ENCODE data around the gene AGFG1.

Gene AGFG1

GRCh38 chr2:227447606-227448005 is 24.4 kb upstream of the AGFG1 start:
- Histone ChIP-seq H3K9me3 (ENCODE audit: control insufficient read depth, low read length) (no peaks in the 10 kb centered on the region), H3K4me1 (ENCODE audit: control insufficient read depth, insufficient read depth, low read length, poor library complexity, severe bottlenecking) (no peaks in the 10 kb centered on the region), H3K4me3 (ENCODE audit: insufficient read depth, low read depth, low read length, poor library complexity, severe bottlenecking) (no peak overlapping the region), H3K36me3 (ENCODE audit: control insufficient read depth, insufficient read depth, low read length) (no peaks in the 10 kb centered on the region), H3K27ac (ENCODE audit: insufficient read depth, low read length, poor library complexity, severe bottlenecking) (no peak overlapping the region), H3K27me3 (replicated peaks; ENCODE audit: control insufficient read depth, insufficient read depth, low read length, poor library complexity, severe bottlenecking) (no peaks in the 10 kb centered on the region)
- no peak for DNase-seq

- Histone ChIP-seq H3K27ac (ENCODE audit: insufficient read depth, low read length, poor library complexity, severe bottlenecking) (no peak overlapping the region), H3K4me3 (ENCODE audit: insufficient read depth, low read depth, low read length, poor library complexity, severe bottlenecking) (no peak overlapping the region), H3K27me3 (replicated peaks; ENCODE audit: control insufficient read depth, insufficient read depth, low read length, poor library complexity, severe bottlenecking) (no peaks in the 10 kb centered on the region), H3K36me3 (ENCODE audit: control insufficient read depth, insufficient read depth, low read length) (no peaks in the 10 kb centered on the region), H3K4me1 (ENCODE audit: control insufficient read depth, insufficient read depth, low read length, poor library complexity, severe bottlenecking) (no peaks in the 10 kb centered on the region), H3K9me3 (ENCODE audit: control insufficient read depth, low read length) (no peaks in the 10 kb centered on the region)
- no peak for DNase-seq
Observed at GRCh38 chr2:227450311-227450841, 21.6 kb upstream of the AGFG1 start.

DNA sequence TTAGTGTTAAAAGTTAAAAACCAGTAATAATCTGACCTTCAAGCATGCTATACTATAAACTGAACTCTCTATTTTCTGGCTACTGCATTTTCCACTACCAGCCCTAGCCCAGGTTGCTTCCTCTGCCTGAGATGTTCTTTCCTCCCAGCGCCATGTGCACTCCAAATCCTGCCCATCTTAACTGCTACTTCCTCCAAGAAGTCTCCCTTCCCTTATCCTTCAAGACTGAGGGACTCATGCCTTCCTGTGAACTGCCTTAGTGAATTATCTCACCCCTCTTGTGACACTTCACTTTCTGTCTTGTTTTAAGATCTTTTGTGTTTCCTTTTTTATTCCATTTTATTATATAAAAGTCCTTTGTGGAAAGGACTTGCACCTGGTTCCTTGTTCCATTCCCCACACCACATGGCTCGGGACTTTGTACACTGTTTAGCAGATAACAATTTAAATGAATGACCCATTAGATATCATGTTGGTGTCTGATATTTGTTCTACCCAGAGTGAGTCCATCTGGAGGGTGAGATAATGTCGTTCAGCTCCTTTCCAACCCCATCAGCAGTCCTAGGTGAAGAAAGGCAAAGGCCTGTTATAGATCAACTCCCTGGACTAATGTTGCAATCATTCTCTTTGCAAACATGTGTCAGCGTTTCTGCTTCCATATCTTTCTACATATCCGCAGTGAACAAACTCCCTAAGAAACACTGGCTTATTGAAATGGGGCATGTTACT is 20.9 kb upstream of the AGFG1 start:
- H3K4me1 ChIP-seq (ENCODE audit: control insufficient read depth, insufficient read depth, low read length, poor library complexity, severe bottlenecking): no peaks in the 10 kb centered on the region
- no peaks in the 10 kb centered on the region for H3K27me3 ChIP-seq (replicated peaks; ENCODE audit: control insufficient read depth, insufficient read depth, low read length, poor library complexity, severe bottlenecking)
- no peak overlapping the region for H3K27ac ChIP-seq (ENCODE audit: insufficient read depth, low read length, poor library complexity, severe bottlenecking)
- H3K36me3 ChIP-seq (ENCODE audit: control insufficient read depth, insufficient read depth, low read length): no peaks in the 10 kb centered on the region
- no peaks in the 10 kb centered on the region for H3K9me3 ChIP-seq (ENCODE audit: control insufficient read depth, low read length)
- no peak for DNase-seq
- H3K4me3 ChIP-seq (ENCODE audit: insufficient read depth, low read depth, low read length, poor library complexity, severe bottlenecking): no peak overlapping the region

DNA sequence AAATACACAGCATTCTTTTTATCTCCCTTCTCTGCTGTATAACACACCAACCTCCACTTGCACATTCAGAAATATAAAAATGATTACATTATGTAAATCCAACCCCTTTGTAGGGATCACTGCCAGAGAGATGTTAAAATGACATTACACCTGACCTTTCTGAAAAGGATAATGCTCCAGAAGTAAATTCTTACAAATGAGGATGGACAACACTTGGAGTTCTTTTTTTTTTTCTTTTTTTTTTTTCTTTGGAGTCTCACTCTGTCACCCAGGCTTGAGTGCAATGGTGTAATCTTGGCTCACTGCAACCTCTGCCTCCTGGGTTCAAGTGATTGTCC is 20.3 kb upstream of the AGFG1 start:
- Histone ChIP-seq H3K36me3 (ENCODE audit: control insufficient read depth, insufficient read depth, low read length) (no peaks in the 10 kb centered on the region), H3K27me3 (replicated peaks; ENCODE audit: control insufficient read depth, insufficient read depth, low read length, poor library complexity, severe bottlenecking) (no peaks in the 10 kb centered on the region), H3K9me3 (ENCODE audit: control insufficient read depth, low read length) (no peaks in the 10 kb centered on the region), H3K27ac (ENCODE audit: insufficient read depth, low read length, poor library complexity, severe bottlenecking) (no peak overlapping the region), H3K4me1 (ENCODE audit: control insufficient read depth, insufficient read depth, low read length, poor library complexity, severe bottlenecking) (no peaks in the 10 kb centered on the region), H3K4me3 (ENCODE audit: insufficient read depth, low read depth, low read length, poor library complexity, severe bottlenecking) (no peak overlapping the region)
- DNase-seq: no peak

DNA sequence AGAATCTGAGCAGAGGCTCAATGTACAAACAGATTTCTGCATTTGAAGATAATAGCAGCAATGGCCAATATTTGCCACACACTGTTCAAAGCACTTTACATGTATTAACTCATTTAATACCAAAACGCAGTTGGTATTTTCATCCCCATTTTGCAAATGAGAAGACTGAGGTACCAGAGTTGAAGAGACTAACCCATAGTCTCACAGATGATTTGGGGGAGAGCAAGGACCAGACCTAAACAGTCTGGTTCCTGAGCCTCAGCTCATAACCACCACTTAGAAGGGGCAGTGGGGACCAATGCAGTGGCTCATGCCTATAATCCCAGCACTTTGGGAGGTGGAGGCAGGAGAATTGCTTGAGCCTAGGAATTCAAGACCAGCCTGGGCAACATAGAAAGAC is 18.1 kb upstream of the AGFG1 start:
- Histone ChIP-seq H3K27me3 (replicated peaks; ENCODE audit: control insufficient read depth, insufficient read depth, low read length, poor library complexity, severe bottlenecking) (no peaks in the 10 kb centered on the region), H3K4me1 (ENCODE audit: control insufficient read depth, insufficient read depth, low read length, poor library complexity, severe bottlenecking) (no peaks in the 10 kb centered on the region), H3K27ac (ENCODE audit: insufficient read depth, low read length, poor library complexity, severe bottlenecking) (no peak overlapping the region), H3K4me3 (ENCODE audit: insufficient read depth, low read depth, low read length, poor library complexity, severe bottlenecking) (no peak overlapping the region), H3K36me3 (ENCODE audit: control insufficient read depth, insufficient read depth, low read length) (no peaks in the 10 kb centered on the region), H3K9me3 (ENCODE audit: control insufficient read depth, low read length) (no peaks in the 10 kb centered on the region)
- no peak for DNase-seq

GRCh38 chr2:227454323-227454860 is 17.6 kb upstream of the AGFG1 start:
- no peaks in the 10 kb centered on the region for H3K9me3 ChIP-seq (ENCODE audit: control insufficient read depth, low read length)
- H3K27ac ChIP-seq (ENCODE audit: insufficient read depth, low read length, poor library complexity, severe bottlenecking): no peak overlapping the region
- H3K27me3 ChIP-seq (replicated peaks; ENCODE audit: control insufficient read depth, insufficient read depth, low read length, poor library complexity, severe bottlenecking): no peaks in the 10 kb centered on the region
- H3K4me3 ChIP-seq (ENCODE audit: insufficient read depth, low read depth, low read length, poor library complexity, severe bottlenecking): no peak overlapping the region
- DNase-seq: no peak
- no peaks in the 10 kb centered on the region for H3K36me3 ChIP-seq (ENCODE audit: control insufficient read depth, insufficient read depth, low read length)
- H3K4me1 ChIP-seq (ENCODE audit: control insufficient read depth, insufficient read depth, low read length, poor library complexity, severe bottlenecking): no peaks in the 10 kb centered on the region

DNA sequence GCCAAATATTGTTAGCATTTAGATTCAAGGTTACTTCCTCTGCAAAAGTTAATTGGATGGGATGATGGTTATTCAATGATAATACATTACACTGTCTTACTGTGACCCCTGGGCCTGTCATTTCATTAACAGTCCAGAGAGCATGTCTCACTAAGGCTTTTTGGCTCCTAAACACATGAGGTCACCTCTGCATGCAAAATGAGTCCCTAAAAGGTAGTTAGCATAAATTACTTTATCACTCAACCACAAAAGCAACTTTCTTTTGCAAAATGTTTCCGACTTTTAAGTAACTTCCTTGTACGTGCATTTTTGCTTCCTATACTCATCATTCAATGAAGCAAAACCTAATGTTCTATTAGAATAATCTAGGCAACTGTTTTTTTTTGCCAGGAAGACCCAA is 16.8 kb upstream of the AGFG1 start:
- no peak for DNase-seq
- H3K9me3 ChIP-seq (ENCODE audit: control insufficient read depth, low read length): no peaks in the 10 kb centered on the region
- no peak overlapping the region for H3K27ac ChIP-seq (ENCODE audit: insufficient read depth, low read length, poor library complexity, severe bottlenecking)
- no peaks in the 10 kb centered on the region for H3K36me3 ChIP-seq (ENCODE audit: control insufficient read depth, insufficient read depth, low read length)
- H3K4me3 ChIP-seq (ENCODE audit: insufficient read depth, low read depth, low read length, poor library complexity, severe bottlenecking): no peak overlapping the region
- no peaks in the 10 kb centered on the region for H3K27me3 ChIP-seq (replicated peaks; ENCODE audit: control insufficient read depth, insufficient read depth, low read length, poor library complexity, severe bottlenecking)
- H3K4me1 ChIP-seq (ENCODE audit: control insufficient read depth, insufficient read depth, low read length, poor library complexity, severe bottlenecking): peaks cover 7% of the 10 kb centered on the region

GRCh38 chr2:227456102-227456501 is 15.9 kb upstream of the AGFG1 start:
- H3K4me1 ChIP-seq (ENCODE audit: control insufficient read depth, insufficient read depth, low read length, poor library complexity, severe bottlenecking): peaks cover 15% of the 10 kb centered on the region
- no peaks in the 10 kb centered on the region for H3K27me3 ChIP-seq (replicated peaks; ENCODE audit: control insufficient read depth, insufficient read depth, low read length, poor library complexity, severe bottlenecking)
- no peak overlapping the region for H3K4me3 ChIP-seq (ENCODE audit: insufficient read depth, low read depth, low read length, poor library complexity, severe bottlenecking)
- H3K27ac ChIP-seq (ENCODE audit: insufficient read depth, low read length, poor library complexity, severe bottlenecking): no peak overlapping the region
- no peak for DNase-seq
- H3K9me3 ChIP-seq (ENCODE audit: control insufficient read depth, low read length): no peaks in the 10 kb centered on the region
- no peaks in the 10 kb centered on the region for H3K36me3 ChIP-seq (ENCODE audit: control insufficient read depth, insufficient read depth, low read length)

GRCh38 chr2:227456772-227457171 is 15.2 kb upstream of the AGFG1 start:
- no peaks in the 10 kb centered on the region for H3K9me3 ChIP-seq (ENCODE audit: control insufficient read depth, low read length)
- H3K4me1 ChIP-seq (ENCODE audit: control insufficient read depth, insufficient read depth, low read length, poor library complexity, severe bottlenecking): peaks cover 15% of the 10 kb centered on the region
- DNase-seq: no peak
- no peak overlapping the region for H3K27ac ChIP-seq (ENCODE audit: insufficient read depth, low read length, poor library complexity, severe bottlenecking)
- H3K27me3 ChIP-seq (replicated peaks; ENCODE audit: control insufficient read depth, insufficient read depth, low read length, poor library complexity, severe bottlenecking): no peaks in the 10 kb centered on the region
- no peaks in the 10 kb centered on the region for H3K36me3 ChIP-seq (ENCODE audit: control insufficient read depth, insufficient read depth, low read length)
- no peak overlapping the region for H3K4me3 ChIP-seq (ENCODE audit: insufficient read depth, low read depth, low read length, poor library complexity, severe bottlenecking)

DNA sequence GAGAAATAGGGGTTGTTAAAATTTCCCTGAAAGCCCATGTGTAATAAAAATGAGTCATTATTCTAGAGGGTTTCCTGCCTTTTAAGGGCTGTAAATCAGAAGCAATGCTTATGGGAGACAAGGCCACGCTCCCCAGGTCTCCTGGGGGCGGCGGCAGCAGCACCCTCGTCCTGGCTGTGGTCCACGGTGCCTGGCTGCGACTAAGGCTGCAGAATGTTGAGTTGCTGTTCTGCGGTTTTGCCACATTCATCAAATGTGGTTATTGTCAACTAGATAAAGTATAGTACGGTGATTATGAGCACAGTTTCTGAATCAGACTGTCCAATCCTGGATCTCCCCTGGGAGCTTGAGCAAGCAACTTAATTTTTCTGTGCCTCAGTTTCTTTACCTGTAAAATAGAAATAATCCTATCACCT is 11.9 kb upstream of the AGFG1 start:
- Histone ChIP-seq H3K9me3 (ENCODE audit: control insufficient read depth, low read length) (no peaks in the 10 kb centered on the region), H3K4me1 (ENCODE audit: control insufficient read depth, insufficient read depth, low read length, poor library complexity, severe bottlenecking) (peaks cover 43% of the 10 kb centered on the region), H3K36me3 (ENCODE audit: control insufficient read depth, insufficient read depth, low read length) (no peaks in the 10 kb centered on the region), H3K27me3 (replicated peaks; ENCODE audit: control insufficient read depth, insufficient read depth, low read length, poor library complexity, severe bottlenecking) (no peaks in the 10 kb centered on the region), H3K27ac (ENCODE audit: insufficient read depth, low read length, poor library complexity, severe bottlenecking) (no peak overlapping the region), H3K4me3 (ENCODE audit: insufficient read depth, low read depth, low read length, poor library complexity, severe bottlenecking) (no peak overlapping the region)
- peak; percentile 30 to 52 (median 35) for DNase-seq

Data from effector memory CD4-positive, alpha-beta T cell (primary cell).